ENCODE results near the gene CALD1.

- TF ChIP-seq, protein P1, sequence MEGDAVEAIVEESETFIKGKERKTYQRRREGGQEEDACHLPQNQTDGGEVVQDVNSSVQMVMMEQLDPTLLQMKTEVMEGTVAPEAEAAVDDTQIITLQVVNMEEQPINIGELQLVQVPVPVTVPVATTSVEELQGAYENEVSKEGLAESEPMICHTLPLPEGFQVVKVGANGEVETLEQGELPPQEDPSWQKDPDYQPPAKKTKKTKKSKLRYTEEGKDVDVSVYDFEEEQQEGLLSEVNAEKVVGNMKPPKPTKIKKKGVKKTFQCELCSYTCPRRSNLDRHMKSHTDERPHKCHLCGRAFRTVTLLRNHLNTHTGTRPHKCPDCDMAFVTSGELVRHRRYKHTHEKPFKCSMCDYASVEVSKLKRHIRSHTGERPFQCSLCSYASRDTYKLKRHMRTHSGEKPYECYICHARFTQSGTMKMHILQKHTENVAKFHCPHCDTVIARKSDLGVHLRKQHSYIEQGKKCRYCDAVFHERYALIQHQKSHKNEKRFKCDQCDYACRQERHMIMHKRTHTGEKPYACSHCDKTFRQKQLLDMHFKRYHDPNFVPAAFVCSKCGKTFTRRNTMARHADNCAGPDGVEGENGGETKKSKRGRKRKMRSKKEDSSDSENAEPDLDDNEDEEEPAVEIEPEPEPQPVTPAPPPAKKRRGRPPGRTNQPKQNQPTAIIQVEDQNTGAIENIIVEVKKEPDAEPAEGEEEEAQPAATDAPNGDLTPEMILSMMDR (IDR thresholded peaks at IDR 0.05) = no peak
- TF ChIP-seq POLR2A (IDR thresholded peaks at IDR 0.05) (no peak), POLR2AphosphoS5 (IDR thresholded peaks at IDR 0.05) (no peak)
Observed at GRCh38 chr7:134774119-134774518, 5.3 kb upstream of the CALD1 start.

Data from prostate gland (tissue), 2 donors.